ENCODE measurements around the gene CHID1.

The CHID1 gene

GRCh38 chr11:829176-829846 is 81.3 kb downstream of the CHID1 start:
- peak overlapping the region; percentile 19 for H3K4me3 ChIP-seq (replicated peaks; ENCODE audit: low read depth, low read length)
- TF ChIP-seq CTCF (IDR thresholded peaks at IDR 0.05; ENCODE audit: low read depth, low read length, missing control alignments), result no peak
- no peak for DNase-seq (ENCODE audit: extremely low read depth, low read depth)

DNA sequence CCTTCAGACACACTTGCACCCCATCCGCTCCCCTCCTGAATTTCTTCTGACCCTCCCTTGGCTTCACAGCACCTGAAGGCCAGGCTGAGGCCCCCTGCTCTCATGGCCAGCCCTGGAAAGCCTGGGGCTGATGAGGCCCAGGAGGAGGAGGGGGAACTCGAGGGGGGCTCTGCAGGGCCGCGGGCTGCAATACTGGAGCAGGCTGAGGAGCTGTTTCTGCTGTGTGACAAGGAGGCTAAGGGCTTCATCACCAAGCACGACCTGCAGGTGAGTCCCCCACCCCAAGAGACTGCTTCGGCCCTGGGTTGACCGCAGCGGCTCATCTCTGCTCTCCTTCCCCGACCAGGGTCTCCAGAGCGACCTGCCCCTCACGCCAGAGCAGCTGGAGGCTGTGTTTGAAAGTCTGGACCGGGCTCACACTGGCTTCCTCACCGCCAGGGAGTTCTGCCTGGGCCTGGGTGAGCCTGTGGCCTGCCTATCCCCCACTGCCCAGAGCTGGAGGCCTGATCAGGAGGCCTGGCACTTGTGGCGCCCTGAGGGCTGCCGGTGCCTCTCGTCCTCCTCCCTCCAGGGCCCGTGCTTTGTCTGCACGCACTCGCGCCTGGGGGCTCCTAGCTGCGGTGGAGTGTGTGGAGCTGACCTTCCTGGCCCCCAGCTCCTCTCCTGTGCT is 82.0 kb downstream of the CHID1 start:
- DNase-seq (ENCODE audit: extremely low read depth, low read depth), result no peak
- TF ChIP-seq CTCF (IDR thresholded peaks at IDR 0.05; ENCODE audit: low read depth, low read length, missing control alignments), result no peak
- H3K4me3 ChIP-seq (replicated peaks; ENCODE audit: low read depth, low read length), result no peak overlapping the region

DNA sequence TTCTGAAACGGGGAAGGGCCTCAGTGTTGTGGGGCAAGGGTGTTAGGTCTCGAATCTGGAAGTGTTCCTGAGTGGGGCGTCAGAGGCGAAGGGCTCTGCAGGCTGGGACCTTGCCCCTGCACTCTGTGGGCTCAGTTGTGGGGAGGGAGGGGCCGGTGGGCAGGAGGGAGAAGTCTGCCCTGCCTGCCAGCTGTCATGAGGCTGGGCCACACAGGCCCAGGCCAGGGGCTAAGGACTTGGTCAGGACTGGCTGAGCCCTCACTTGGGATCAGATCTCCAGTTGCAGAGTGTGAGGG is 82.8 kb downstream of the CHID1 start, which contains the start of gene CRACR2B:
TSS of gene CRACR2B (plus strand) at position 23 of the 296 bp plus-strand sequence. CDS start 689 bp downstream, outside the sequence.
- TF ChIP-seq CTCF (IDR thresholded peaks at IDR 0.05; ENCODE audit: low read depth, low read length, missing control alignments), result no peak
- 0 out of 2 replicates have a peak within 1 kb of the TSS, but pooled peaks have one; percentile 7 for H3K4me3 ChIP-seq (replicated peaks; ENCODE audit: low read depth, low read length)
- DNase-seq (ENCODE audit: extremely low read depth, low read depth), result no peak

DNA sequence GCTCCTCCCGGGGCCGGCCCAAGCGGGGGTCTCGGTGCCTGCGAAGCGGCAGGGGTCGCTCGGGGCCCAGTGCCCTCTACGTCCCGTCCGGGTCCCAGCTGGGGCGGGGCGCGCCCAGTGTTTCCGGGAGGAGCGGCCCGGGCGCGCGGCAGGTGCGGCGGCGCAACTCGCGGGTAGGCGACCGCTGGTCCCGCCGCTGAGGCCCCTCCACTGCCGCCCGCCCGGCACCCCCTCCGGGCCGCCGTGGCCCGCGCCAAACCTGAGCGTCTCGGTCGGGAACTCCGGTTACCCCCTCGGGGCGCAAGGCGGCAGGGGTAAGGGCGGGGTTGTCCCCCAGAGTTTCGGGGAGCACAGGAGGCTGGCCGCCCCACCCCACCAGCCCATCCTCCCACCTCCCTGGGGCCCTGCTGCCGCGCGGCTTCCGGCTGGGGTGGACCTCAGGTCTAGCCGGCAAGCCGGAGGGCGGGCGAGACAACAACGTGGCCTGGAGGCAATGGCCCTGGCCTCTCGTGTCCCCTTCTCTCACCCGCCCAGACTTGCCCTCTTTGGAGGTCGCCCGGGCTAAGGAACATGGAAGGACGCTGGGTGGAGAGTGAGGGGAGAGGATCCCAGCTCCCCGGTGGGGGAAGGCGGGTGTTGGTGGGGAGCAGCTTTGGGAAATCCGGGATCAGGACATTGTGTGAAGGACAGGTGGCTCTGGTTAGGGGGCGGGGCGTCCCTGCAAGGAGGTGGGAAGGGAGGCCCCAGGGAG is 83.3 kb downstream of the CHID1 start:
- TF ChIP-seq CTCF (IDR thresholded peaks at IDR 0.05; ENCODE audit: low read depth, low read length, missing control alignments), result no peak
- H3K4me3 ChIP-seq (replicated peaks; ENCODE audit: low read depth, low read length), result 0 out of 2 replicates have a peak overlapping the region, but pooled peaks have one; percentile 7
- DNase-seq (ENCODE audit: extremely low read depth, low read depth), result no peak

GRCh38 chr11:826836-827145 is 83.8 kb downstream of the CHID1 start:
- no peak for DNase-seq (ENCODE audit: extremely low read depth, low read depth)
- no peak for TF ChIP-seq CTCF (IDR thresholded peaks at IDR 0.05; ENCODE audit: low read depth, low read length, missing control alignments)
- 0 out of 2 replicates have a peak overlapping the region, but pooled peaks have one; percentile 7 for H3K4me3 ChIP-seq (replicated peaks; ENCODE audit: low read depth, low read length)

DNA sequence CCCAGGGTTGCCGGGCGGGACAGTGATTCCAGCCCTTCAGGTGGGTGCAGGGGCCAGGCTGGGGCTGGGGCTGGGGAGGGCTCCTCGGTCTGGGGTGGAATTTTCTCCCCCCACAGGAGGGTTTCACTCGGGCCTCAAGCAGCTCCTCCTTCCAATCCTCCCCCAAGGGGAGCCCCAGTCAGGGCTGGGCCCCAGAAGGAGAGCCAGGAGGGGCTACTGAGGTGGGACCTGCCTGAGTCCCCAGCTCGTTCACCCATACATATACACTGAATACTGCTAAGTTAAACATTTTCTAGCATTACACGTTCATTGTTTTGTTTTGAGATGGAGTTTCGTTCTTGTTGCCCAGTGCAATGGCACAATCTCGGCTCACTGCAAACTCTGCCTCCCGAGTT is 84.4 kb downstream of the CHID1 start:
- DNase-seq (ENCODE audit: extremely low read depth, low read depth), result no peak
- no peak overlapping the region for H3K4me3 ChIP-seq (replicated peaks; ENCODE audit: low read depth, low read length)
- no peak for TF ChIP-seq CTCF (IDR thresholded peaks at IDR 0.05; ENCODE audit: low read depth, low read length, missing control alignments)

All from HFF-Myc (cell line).